ENCODE data around the gene DBH. TPM values are rescaled to one million over a fixed set of nuclear protein-coding genes. Genes with fewer than 3 reads are reported as not detected.

Gene DBH
- total and polyA plus RNA-seq, 2 donors (not counting 1 experiment from before 2014, with no cell fraction given) = not detected

GRCh38 chr9:133654736-133655657 lies 18.8 kb downstream of the DBH start:
- Histone ChIP-seq H3K9me3 (ENCODE audit: control extremely low read depth in 1 of 3, control insufficient read depth in 2 of 3, insufficient read depth in 1 of 3, low read length in 2 of 3) (no peaks in the 10 kb centered on the region), H3K4me2 (replicated peaks; ENCODE audit: low read depth, low read length, poor library complexity, severe bottlenecking) (no peak overlapping the region), H4K20me1 (ENCODE audit: control insufficient read depth, insufficient read depth, low read length, poor library complexity, severe bottlenecking) (no peaks in the 10 kb centered on the region), H3K79me2 (ENCODE audit: control insufficient read depth, insufficient read depth, low read length) (no peaks in the 10 kb centered on the region), H3K4me1 (ENCODE audit: control insufficient read depth in 2 of 2, insufficient read depth in 2 of 2, low read length in 2 of 2) (no peaks in the 10 kb centered on the region), H3K4me3 (ENCODE audit: control extremely low read depth in 1 of 5, extremely low read depth in 1 of 5, insufficient read depth in 1 of 5, low read depth in 2 of 5, low read length in 4 of 5) (no peak overlapping the region), H2AFZ (ENCODE audit: insufficient read depth, low read depth, low read length, poor library complexity, severe bottlenecking) (no peak overlapping the region), H3K27ac (ENCODE audit: low read length in 2 of 2) (no peak overlapping the region), H3K9ac (ENCODE audit: low read length) (no peak overlapping the region), H3K36me3 (replicated peaks in 1 of 2; ENCODE audit: control extremely low read depth in 1 of 2, control insufficient read depth in 1 of 2, extremely low read depth in 1 of 2, insufficient read depth in 2 of 2, low read length in 1 of 2) (no peaks in the 10 kb centered on the region), H3K27me3 (replicated peaks in 1 of 4; ENCODE audit: control extremely low read depth in 1 of 4, control insufficient read depth in 3 of 4, insufficient read depth in 4 of 4, low read length in 3 of 4) (peaks cover 0 to 58% (median 6%) of the 10 kb centered on the region in 4 experiments)
- H3K27me3 Mint-ChIP-seq = peaks cover 62% of the 10 kb centered on the region
- ChIA-PET POLR2A (no interaction called here), CTCF (interaction anchor here (0.8 kb wide), 1 partner anchor 340 kb away, joined by 3 read pairs; no protein-coding TSS in a partner anchor)
- H3K4me3 Mint-ChIP-seq = no peak overlapping the region
- H3K4me1 Mint-ChIP-seq = peaks cover 3% of the 10 kb centered on the region
- H3K9me3 Mint-ChIP-seq (ENCODE audit: insufficient read depth) = no peaks in the 10 kb centered on the region
- intact Hi-C loops (cut with micrococcal nuclease) = no loop called here
- DNase-seq (no peak), ATAC-seq (ENCODE audit: low read depth) (no peak)
- WGBS (ENCODE audit: insufficient coverage) = 66% methylated on average over 32 of the region's 38 CpGs
- no peak overlapping the region for H3K27ac Mint-ChIP-seq
- no peak for TF ChIP-seq CTCF (IDR thresholded peaks at IDR 0.05)
- TF ChIP-seq EZH2 (IDR thresholded peaks at IDR 0.05; ENCODE audit: borderline replicate concordance, insufficient read depth, low read depth, low read length, poor library complexity, severe bottlenecking) = no peak

DNA sequence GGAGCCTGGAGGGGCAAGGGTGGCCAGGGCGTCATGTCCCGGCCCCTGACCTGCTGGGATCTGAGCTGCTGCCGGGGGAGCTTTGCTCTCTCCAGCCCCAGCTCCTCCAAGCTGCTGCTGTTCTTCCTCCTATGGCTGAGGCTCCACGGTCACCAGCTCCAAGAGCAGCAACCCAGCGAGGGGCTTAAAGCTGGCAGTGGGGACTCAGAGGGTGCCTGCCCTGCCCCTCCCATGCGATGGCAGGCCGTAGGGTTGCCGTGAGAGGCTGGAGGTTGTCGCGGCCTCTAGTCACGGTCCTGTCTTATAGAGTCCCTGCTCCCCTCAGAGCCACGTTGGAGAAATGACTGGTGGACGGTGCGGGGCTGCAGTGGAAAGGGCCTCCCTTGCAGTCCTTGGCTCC lies 19.5 kb downstream of the DBH start:
- ATAC-seq (ENCODE audit: low read depth) = no peak
- intact Hi-C loops (cut with micrococcal nuclease) = no loop called here
- Histone ChIP-seq H3K36me3 (replicated peaks in 1 of 2; ENCODE audit: control extremely low read depth in 1 of 2, control insufficient read depth in 1 of 2, extremely low read depth in 1 of 2, insufficient read depth in 2 of 2, low read length in 1 of 2) (no peaks in the 10 kb centered on the region), H3K27me3 (replicated peaks in 1 of 4; ENCODE audit: control extremely low read depth in 1 of 4, control insufficient read depth in 3 of 4, insufficient read depth in 4 of 4, low read length in 3 of 4) (peaks cover 0 to 60% (median 8%) of the 10 kb centered on the region in 4 experiments), H3K4me3 (ENCODE audit: control extremely low read depth in 1 of 5, extremely low read depth in 1 of 5, insufficient read depth in 1 of 5, low read depth in 2 of 5, low read length in 4 of 5) (no peak overlapping the region), H4K20me1 (ENCODE audit: control insufficient read depth, insufficient read depth, low read length, poor library complexity, severe bottlenecking) (no peaks in the 10 kb centered on the region), H2AFZ (ENCODE audit: insufficient read depth, low read depth, low read length, poor library complexity, severe bottlenecking) (no peak overlapping the region), H3K9ac (ENCODE audit: low read length) (no peak overlapping the region), H3K27ac (ENCODE audit: low read length in 2 of 2) (no peak overlapping the region), H3K9me3 (ENCODE audit: control extremely low read depth in 1 of 3, control insufficient read depth in 2 of 3, insufficient read depth in 1 of 3, low read length in 2 of 3) (no peaks in the 10 kb centered on the region), H3K79me2 (ENCODE audit: control insufficient read depth, insufficient read depth, low read length) (no peaks in the 10 kb centered on the region), H3K4me1 (ENCODE audit: control insufficient read depth in 2 of 2, insufficient read depth in 2 of 2, low read length in 2 of 2) (no peaks in the 10 kb centered on the region), H3K4me2 (replicated peaks; ENCODE audit: low read depth, low read length, poor library complexity, severe bottlenecking) (no peak overlapping the region)
- no peaks in the 10 kb centered on the region for H3K9me3 Mint-ChIP-seq (ENCODE audit: insufficient read depth)
- no peak overlapping the region for H3K27ac Mint-ChIP-seq
- H3K27me3 Mint-ChIP-seq = peaks cover 60% of the 10 kb centered on the region
- CTCF ChIA-PET = interaction anchor here (0.8 kb wide), 1 partner anchor 339 kb away, joined by 3 read pairs; no protein-coding TSS in a partner anchor
- DNase-seq = no peak
- no peak overlapping the region for H3K4me3 Mint-ChIP-seq
- POLR2A ChIA-PET = no interaction called here
- H3K4me1 Mint-ChIP-seq = peaks cover 3% of the 10 kb centered on the region
- TF ChIP-seq EZH2 (IDR thresholded peaks at IDR 0.05; ENCODE audit: borderline replicate concordance, insufficient read depth, low read depth, low read length, poor library complexity, severe bottlenecking) (no peak), CTCF (IDR thresholded peaks at IDR 0.05) (no peak)
- 74% methylated on average over 14 of the region's 14 CpGs for WGBS (ENCODE audit: insufficient coverage)
